B cell (primary cell): Measurements from ENCODE around the gene ZCCHC24. TPM values are rescaled to one million over a fixed set of nuclear protein-coding genes. Genes with fewer than 3 reads are reported as not detected.

Experiments
- ATAC-seq: fragments of 200-7000 bp; cut with Tn5 transposase; one replicate; pipeline ENCODE4 v1.10.0; 2021; ENCODE audit warnings: low read depth, mild to moderate bottlenecking, moderate number of reproducible peaks, moderate library complexity
- CTCF ChIA-PET: fragments of 350-600 bp; sonication (Branson Sonifier 250); formaldehyde crosslinking; loops from one replicate; lab custom pipeline; 2021; ENCODE audit warnings: antibody characterized with exemption, inconsistent platforms; lab: Charles Lee
- POLR2A ChIA-PET: fragments of 350-600 bp; sonication (Branson Sonifier 250); formaldehyde crosslinking; loops from one replicate; lab custom pipeline; 2021; ENCODE audit warnings: antibody characterized with exemption; lab: Charles Lee
- DNase-seq: peaks from one replicate; pipeline ENCODE4 v3.0.0; 2013
- H2AFZ ChIP-seq: 2 replicates; pipeline ENCODE4 v1.6.1; 2012; ENCODE audit warnings: mild to moderate bottlenecking, low read depth, low read length; ENCODE audit not compliant: insufficient read depth, poor library complexity, severe bottlenecking
- H3K27ac ChIP-seq, 2 donors: 1 replicate in 1 of 2; 2 replicates in 1 of 2; pipeline ENCODE4 v1.5.1; 2012 to 2013; ENCODE audit warnings: low read length in 2 of 2, mild to moderate bottlenecking in 2 of 2, moderate library complexity in 1 of 2
- H3K27me3 ChIP-seq, 4 experiments: fragments of 200-600 bp in 1 of 4; sonication (generic) in 1 of 4; replicated peaks in 1 of 4; 1 replicate in 2 of 4; 2 replicates in 2 of 4; pipeline versions ENCODE4 v1.6.1 to v1.7.0; 2013 to 2016; ENCODE audit warnings: low read length in 3 of 4, mild to moderate bottlenecking in 2 of 4, mixed read lengths in 1 of 4, moderate library complexity in 1 of 4; ENCODE audit not compliant: insufficient read depth in 4 of 4, control insufficient read depth in 3 of 4; ENCODE audit errors: control extremely low read depth in 1 of 4
- H3K36me3 ChIP-seq, 2 experiments: replicated peaks in 1 of 2; 1 replicate in 1 of 2; 2 replicates in 1 of 2; pipeline versions ENCODE4 v1.6.1 to v1.7.1; 2013; ENCODE audit warnings: low read length in 1 of 2; ENCODE audit not compliant: insufficient read depth in 2 of 2, control insufficient read depth in 1 of 2; ENCODE audit errors: control extremely low read depth in 1 of 2, extremely low read depth in 1 of 2
- H3K4me1 ChIP-seq, 2 donors: fragments of 200-600 bp in 1 of 2; sonication (generic) in 1 of 2; 1 replicate in 1 of 2; 2 replicates in 1 of 2; pipeline versions ENCODE4 v1.5.1 to v1.6.1; 2013 to 2017; ENCODE audit warnings: low read length in 2 of 2; ENCODE audit not compliant: control insufficient read depth in 2 of 2, insufficient read depth in 2 of 2
- H3K4me2 ChIP-seq: replicated peaks from 2 replicates; pipeline ENCODE3; 2012; ENCODE audit warnings: mild to moderate bottlenecking, low read depth, low read length; ENCODE audit not compliant: poor library complexity, severe bottlenecking
- H3K4me3 ChIP-seq, 5 experiments: fragments of 200-600 bp in 1 of 5; sonication (generic) in 1 of 5; 1 replicate in 3 of 5; 2 replicates in 2 of 5; pipeline versions ENCODE4 v1.5.1 to v1.7.0; 2011 to 2016; ENCODE audit warnings: low read length in 4 of 5, mild to moderate bottlenecking in 4 of 5, low read depth in 2 of 5, control low read depth in 1 of 5, moderate library complexity in 1 of 5; ENCODE audit not compliant: insufficient read depth in 1 of 5; ENCODE audit errors: control extremely low read depth in 1 of 5, extremely low read depth in 1 of 5
- H3K79me2 ChIP-seq: fragments of 200-600 bp; sonication (generic); one replicate; pipeline ENCODE4 v1.6.0; 2016; ENCODE audit warnings: low read length; ENCODE audit not compliant: control insufficient read depth, insufficient read depth
- H3K9ac ChIP-seq: fragments of 200-600 bp; sonication (generic); 2 replicates; pipeline ENCODE4 v1.6.1; 2017; ENCODE audit warnings: mild to moderate bottlenecking, low read length, moderate library complexity
- H3K9me3 ChIP-seq, 3 donors: one replicate each; pipeline versions ENCODE4 v1.6.1 to v1.7.1; 2013; ENCODE audit warnings: low read length in 2 of 3; ENCODE audit not compliant: control insufficient read depth in 2 of 3, insufficient read depth in 1 of 3; ENCODE audit errors: control extremely low read depth in 1 of 3
- H4K20me1 ChIP-seq: 2 replicates; pipeline ENCODE4 v1.6.0; 2012; ENCODE audit warnings: mild to moderate bottlenecking, low read length; ENCODE audit not compliant: insufficient read depth, control insufficient read depth, poor library complexity, severe bottlenecking
- H3K27ac Mint-ChIP-seq: one replicate; pipeline ENCODE4 v1.8.0; 2021; ENCODE audit warnings: mixed read lengths
- H3K27me3 Mint-ChIP-seq: one replicate; pipeline ENCODE4 v1.8.0; 2021; ENCODE audit warnings: mixed read lengths
- H3K4me1 Mint-ChIP-seq: one replicate; pipeline ENCODE4 v1.8.0; 2021; ENCODE audit warnings: mixed read lengths
- H3K4me3 Mint-ChIP-seq: one replicate; pipeline ENCODE4 v1.8.0; 2021; ENCODE audit warnings: mixed read lengths
- H3K9me3 Mint-ChIP-seq: one replicate; pipeline ENCODE4 v1.8.0; 2022; ENCODE audit warnings: mixed read lengths; ENCODE audit not compliant: insufficient read depth
- CTCF ChIP-seq: fragments of 200-600 bp; IDR thresholded peaks from one replicate; pipeline ENCODE4 v1.8.0; 2022; ENCODE audit warnings: antibody characterized with exemption, mild to moderate bottlenecking
- EZH2 ChIP-seq: IDR thresholded peaks from 2 replicates; pipeline ENCODE4 v1.6.1; 2012; ENCODE audit warnings: borderline replicate concordance, low read depth, mild to moderate bottlenecking, moderate library complexity, low read length; ENCODE audit not compliant: insufficient read depth, poor library complexity, severe bottlenecking
- WGBS: methylation state at CpG from one replicate; pipeline ENCODE4 v1.1.5; 2013; ENCODE audit warnings: missing lambda C conversion rate; ENCODE audit not compliant: insufficient coverage; 5-methylcytosine and 5-hydroxymethylcytosine counted together
- intact Hi-C: fragments of 100-400 bp; cut with micrococcal nuclease; formaldehyde crosslinking; loops from one replicate; pipeline ENCODE4 v1.10.0; 2022
- polyA plus RNA-seq: library from polyadenylated mRNA; depleted of rRNA; stranded (reverse); fragments of >200 nt; gene quantifications from 2 replicates; pipeline ENCODE4 v1.2.3, GENCODE V29; 2012
- total RNA-seq, 2 donors: library from RNA; stranded (reverse); fragments of 120-200 nt in 1 of 2; gene quantifications; 1 replicate in 1 of 2; 2 replicates in 1 of 2; pipeline versions ENCODE4 v1.2.3 to v1.2.4, GENCODE V29; 2013 to 2022

Gene ZCCHC24
- total and polyA plus RNA-seq, 2 donors (not counting 1 experiment from before 2014, with no cell fraction given), result 0.34 to 2.3 TPM

- CTCF ChIA-PET, result interaction anchor here (1.1 to 2.5 kb wide), 3 partner anchors 24 to 70 kb away, joined by 3 to 19 read pairs (median 3); no protein-coding TSS in a partner anchor
These were observed 965 bp downstream of the ZCCHC24 start for GRCh38 chr10:79444199-79445119.

More at GRCh38 chr10:79444199-79445119, 965 bp downstream of the ZCCHC24 start:
- Histone ChIP-seq H3K36me3 (no peaks in the 10 kb centered on the region), H3K4me2 (peak overlapping the region; percentile 93), H3K27ac (no peak overlapping the region), H3K79me2 (no peaks in the 10 kb centered on the region), H3K9ac (peak overlapping the region; percentile 71), H4K20me1 (peaks cover 7% of the 10 kb centered on the region), H3K4me3 (peak overlapping the region; percentile 44 to 73 (median 65)), H2AFZ (peak overlapping the region; percentile 67), H3K9me3 (peaks cover 0 to 2% (median 0%) of the 10 kb centered on the region in 3 donors), H3K27me3 (peaks cover 0 to 17% (median 6%) of the 10 kb centered on the region in 4 experiments), H3K4me1 (peaks cover 18 to 29% of the 10 kb centered on the region in 2 donors)
- peak; percentile 68 for DNase-seq
- Mint-ChIP-seq H3K27ac (peak overlapping the region; percentile 86), H3K27me3 (no peaks in the 10 kb centered on the region), H3K4me1 (peaks cover 26% of the 10 kb centered on the region), H3K9me3 (no peaks in the 10 kb centered on the region), H3K4me3 (peak overlapping the region; percentile 94)
- intact Hi-C loops, result loop anchor here (1.0 to 10.0 kb wide), 6 partner anchors 60 to 760 kb away; partner anchors contain the start of genes ANXA11 and ZMIZ1
- WGBS, result 2% methylated on average over 26 of the region's 44 CpGs
- TF ChIP-seq EZH2, result no peak
- TF ChIP-seq CTCF, result no peak
- POLR2A ChIA-PET, result interaction anchor here (0.6 to 1.2 kb wide), 4 partner anchors 49 to 376 kb away, joined by 3 to 5 read pairs (median 4); partner anchors contain the start of gene ZMIZ1
- ATAC-seq, result peak; percentile 7
